ENCODE measurements around the gene RHBDL3. TPM values are rescaled to one million over a fixed set of nuclear protein-coding genes. Genes with fewer than 3 reads are reported as not detected.

RHBDL3 gene
- total and polyA plus RNA-seq, 2 donors (not counting 3 experiments of a cell fraction or from before 2014, with no cell fraction given), result 0.11 to 0.20 TPM

DNA sequence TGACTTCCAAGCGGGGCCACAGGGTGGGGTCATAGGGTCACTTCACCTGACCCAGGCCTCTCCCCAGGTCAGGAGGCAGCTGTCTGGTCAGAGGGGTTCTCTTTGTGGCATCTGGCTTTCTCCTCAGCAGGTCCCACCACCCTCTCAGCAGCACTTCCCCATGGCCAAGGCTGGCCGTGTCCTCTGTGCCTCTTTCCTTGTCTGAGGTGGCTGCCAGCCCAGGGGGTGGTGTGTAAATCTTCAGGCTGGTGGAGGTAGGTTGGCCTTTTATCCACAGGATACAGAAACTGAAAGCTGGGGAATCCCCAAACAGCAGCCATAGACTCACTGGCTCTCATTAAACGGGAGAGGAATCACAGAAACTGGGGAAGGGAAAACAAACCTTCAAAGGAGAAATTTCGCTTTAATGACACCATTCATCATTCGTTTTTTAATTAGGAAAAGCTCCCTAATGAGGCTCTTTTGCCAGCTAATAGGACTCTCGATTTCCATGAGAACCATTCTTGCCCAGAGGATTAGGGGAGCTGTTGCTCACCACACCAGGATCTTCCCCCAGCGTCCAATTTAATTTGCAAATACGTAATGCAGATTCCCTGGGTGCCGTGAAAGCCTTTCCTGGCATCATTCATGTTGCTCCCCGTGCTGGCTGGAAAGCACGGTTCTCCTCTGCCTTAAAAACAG, 58.3 kb downstream of the RHBDL3 start:
- H3K4me3 ChIP-seq (replicated peaks in 1 of 3; ENCODE audit: insufficient read depth in 1 of 3, low read depth in 1 of 3, low read length in 3 of 3), result no peak overlapping the region
- DNase-seq (ENCODE audit: low read depth, low spot score), result peak; percentile 16

More for the DNA sequence above, 58.3 kb downstream of the RHBDL3 start:
- H3K9ac ChIP-seq (replicated peaks; ENCODE audit: extremely low read depth, insufficient read depth, low read length), result no peak overlapping the region
- no TSS peak for BruUV-seq (replicated peaks)
- H3K27me3 ChIP-seq (ENCODE audit: control insufficient read depth in 2 of 2, insufficient read depth in 2 of 2, low read length in 2 of 2), result no peaks in the 10 kb centered on the region
- H3K9me3 ChIP-seq (replicated peaks; ENCODE audit: control insufficient read depth, insufficient read depth, low read length), result no peaks in the 10 kb centered on the region
- intact Hi-C loops (cut with micrococcal nuclease) (no loop called here), dilution Hi-C loops (cut with MboI; ENCODE audit: extremely low pct_ligation_motif_present, low sequenced_read_pairs) (no loop called here)
- no peaks in the 10 kb centered on the region for H3K9me1 ChIP-seq (replicated peaks; ENCODE audit: control insufficient read depth, extremely low read depth, insufficient read depth, low read length)
- H3K79me2 ChIP-seq (ENCODE audit: control insufficient read depth, insufficient read depth, low read length), result no peaks in the 10 kb centered on the region
- CTCF ChIA-PET, result interaction anchor here (1.6 to 5.7 kb wide), 3 partner anchors 15 to 120 kb away, joined by 3 to 57 read pairs (median 10); no protein-coding TSS in a partner anchor
- H3K27ac ChIP-seq (ENCODE audit: insufficient read depth, low read depth, low read length), result no peak overlapping the region
- no peaks in the 10 kb centered on the region for H3K4me1 ChIP-seq (ENCODE audit: control insufficient read depth, extremely low read depth, insufficient read depth, low read length)
- FAIRE-seq, result no peak
- no peak overlapping the region for H3K4me2 ChIP-seq (ENCODE audit: insufficient read depth, low read length)
- no peaks in the 10 kb centered on the region for H4K20me1 ChIP-seq (replicated peaks; ENCODE audit: control insufficient read depth, extremely low read depth, insufficient read depth, low read length)
- POLR2A ChIA-PET, result interaction anchor here (0.9 kb wide), 1 partner anchor 83 kb away, joined by 3 read pairs; no protein-coding TSS in a partner anchor
- H3K36me3 ChIP-seq (ENCODE audit: control insufficient read depth in 2 of 2, extremely low read depth in 1 of 2, insufficient read depth in 2 of 2, low read length in 2 of 2), result no peaks in the 10 kb centered on the region
- TF ChIP-seq MAX (IDR thresholded peaks at IDR 0.05; ENCODE audit: insufficient read depth, insufficient read length) (no peak), FOS (IDR thresholded peaks at IDR 0.05; ENCODE audit: borderline replicate concordance, insufficient read depth, low read length) (no peak), POLR2A (IDR thresholded peaks at IDR 0.05; ENCODE audit: low read depth, low read length) (no peak), GATA2 (IDR thresholded peaks at IDR 0.05; ENCODE audit: insufficient read depth, insufficient read length, low read depth, low read length) (no peak), JUN (IDR thresholded peaks at IDR 0.05; ENCODE audit: borderline replicate concordance, insufficient read depth, insufficient read length, low read depth) (no peak), POLR2AphosphoS5 (IDR thresholded peaks at IDR 0.05; ENCODE audit: insufficient read depth, low read depth, low read length) (no peak), EZH2 (IDR thresholded peaks at IDR 0.05; ENCODE audit: borderline replicate concordance, low read depth, low read length, severe bottlenecking) (no peak), CTCF (IDR thresholded peaks at IDR 0.05; ENCODE audit: extremely low read depth in 1 of 2, insufficient read depth in 1 of 2, low read depth in 1 of 2, low read length in 2 of 2) (no peak), MYC (IDR thresholded peaks at IDR 0.05; ENCODE audit: low read depth, low read length) (no peak)
- H2AFZ ChIP-seq (ENCODE audit: low read depth, low read length), result peak overlapping the region; percentile 20

Data from endothelial cell of umbilical vein (primary cell).